ENCODE data around the gene TEX47.

Gene TEX47

DNA sequence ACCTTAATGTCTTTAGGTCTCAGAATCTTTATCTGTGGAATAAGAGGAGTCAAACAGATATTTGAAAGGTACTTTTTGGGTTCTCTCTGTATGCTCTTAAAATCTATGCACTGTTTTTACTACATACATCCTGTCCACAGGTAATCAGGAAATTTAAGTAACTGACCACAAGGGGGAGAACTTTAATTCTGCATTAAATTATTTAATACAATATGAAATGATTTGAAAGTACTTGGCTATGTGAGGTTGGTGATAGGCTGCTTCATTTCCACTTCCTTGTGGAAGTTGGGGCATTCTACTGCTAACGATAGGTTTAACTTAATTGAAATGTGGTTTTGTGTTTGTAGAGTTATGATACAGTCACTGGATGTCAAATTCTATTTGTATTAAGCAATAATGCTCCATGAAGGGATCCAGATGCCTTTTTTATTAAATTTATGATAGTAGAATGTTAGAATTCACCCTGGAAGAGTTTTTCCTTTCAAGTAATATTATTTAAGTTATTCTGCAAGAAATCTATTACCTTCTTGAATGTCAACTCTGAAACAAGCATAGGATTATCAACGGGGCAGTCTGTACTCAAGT is 6.0 kb downstream of the TEX47 start:
- DNase-seq (ENCODE audit: low read depth): peak; percentile 27
- no peak overlapping the region for H3K4me3 ChIP-seq (ENCODE audit: low read depth, low read length)
- no peak for TF ChIP-seq MAX (IDR thresholded peaks at IDR 0.05; ENCODE audit: low read depth, low read length)
- TF ChIP-seq, protein P1, sequence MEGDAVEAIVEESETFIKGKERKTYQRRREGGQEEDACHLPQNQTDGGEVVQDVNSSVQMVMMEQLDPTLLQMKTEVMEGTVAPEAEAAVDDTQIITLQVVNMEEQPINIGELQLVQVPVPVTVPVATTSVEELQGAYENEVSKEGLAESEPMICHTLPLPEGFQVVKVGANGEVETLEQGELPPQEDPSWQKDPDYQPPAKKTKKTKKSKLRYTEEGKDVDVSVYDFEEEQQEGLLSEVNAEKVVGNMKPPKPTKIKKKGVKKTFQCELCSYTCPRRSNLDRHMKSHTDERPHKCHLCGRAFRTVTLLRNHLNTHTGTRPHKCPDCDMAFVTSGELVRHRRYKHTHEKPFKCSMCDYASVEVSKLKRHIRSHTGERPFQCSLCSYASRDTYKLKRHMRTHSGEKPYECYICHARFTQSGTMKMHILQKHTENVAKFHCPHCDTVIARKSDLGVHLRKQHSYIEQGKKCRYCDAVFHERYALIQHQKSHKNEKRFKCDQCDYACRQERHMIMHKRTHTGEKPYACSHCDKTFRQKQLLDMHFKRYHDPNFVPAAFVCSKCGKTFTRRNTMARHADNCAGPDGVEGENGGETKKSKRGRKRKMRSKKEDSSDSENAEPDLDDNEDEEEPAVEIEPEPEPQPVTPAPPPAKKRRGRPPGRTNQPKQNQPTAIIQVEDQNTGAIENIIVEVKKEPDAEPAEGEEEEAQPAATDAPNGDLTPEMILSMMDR (IDR thresholded peaks at IDR 0.05; ENCODE audit: low read depth, low read length): peak; percentile 26

GRCh38 chr7:88787777-88788176 is 7.8 kb downstream of the TEX47 start:
- no peak for TF ChIP-seq POLR2A (IDR thresholded peaks at IDR 0.05; ENCODE audit: extremely low read depth, insufficient read length)
- TF ChIP-seq, protein P1 (IDR thresholded peaks at IDR 0.05; ENCODE audit: low read depth, low read length): no peak
- TF ChIP-seq MAX (IDR thresholded peaks at IDR 0.05; ENCODE audit: low read depth, low read length): no peak
- TF ChIP-seq MYC (IDR thresholded peaks at IDR 0.05; ENCODE audit: low read depth, low read length): no peak
- no peak for DNase-seq (ENCODE audit: low read depth)
- H3K4me3 ChIP-seq (ENCODE audit: low read depth, low read length): no peak overlapping the region

DNA sequence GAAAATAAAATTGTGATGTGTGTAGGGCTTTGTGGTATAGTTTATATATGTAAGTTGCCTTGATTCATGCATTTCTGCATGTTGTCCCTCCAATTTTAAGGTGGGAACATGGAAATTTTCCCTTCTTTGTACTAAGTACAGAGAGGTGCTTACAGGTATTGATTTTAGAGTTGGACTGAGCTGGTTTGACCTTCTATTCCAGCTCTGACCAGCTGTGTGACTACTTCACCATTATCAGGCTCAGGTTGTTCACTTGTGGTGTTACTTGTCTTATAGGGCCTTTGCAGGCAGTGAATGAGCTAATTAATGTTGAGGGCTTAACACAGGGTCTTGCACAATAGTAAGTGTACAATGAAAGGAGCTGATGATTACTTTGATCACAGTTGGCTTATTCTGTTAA is 19.7 kb downstream of the TEX47 start:
- TF ChIP-seq POLR2A (IDR thresholded peaks at IDR 0.05; ENCODE audit: extremely low read depth, insufficient read length) (no peak), MAX (IDR thresholded peaks at IDR 0.05; ENCODE audit: low read depth, low read length) (no peak), MYC (IDR thresholded peaks at IDR 0.05; ENCODE audit: low read depth, low read length) (no peak)
- TF ChIP-seq, protein P1 (IDR thresholded peaks at IDR 0.05; ENCODE audit: low read depth, low read length): no peak
- DNase-seq (ENCODE audit: low read depth): no peak
- no peak overlapping the region for H3K4me3 ChIP-seq (ENCODE audit: low read depth, low read length)

GRCh38 chr7:88772776-88773175 is 22.8 kb downstream of the TEX47 start:
- no peak for DNase-seq (ENCODE audit: low read depth)
- TF ChIP-seq MYC (IDR thresholded peaks at IDR 0.05; ENCODE audit: low read depth, low read length): no peak
- H3K4me3 ChIP-seq (ENCODE audit: low read depth, low read length): no peak overlapping the region

DNA sequence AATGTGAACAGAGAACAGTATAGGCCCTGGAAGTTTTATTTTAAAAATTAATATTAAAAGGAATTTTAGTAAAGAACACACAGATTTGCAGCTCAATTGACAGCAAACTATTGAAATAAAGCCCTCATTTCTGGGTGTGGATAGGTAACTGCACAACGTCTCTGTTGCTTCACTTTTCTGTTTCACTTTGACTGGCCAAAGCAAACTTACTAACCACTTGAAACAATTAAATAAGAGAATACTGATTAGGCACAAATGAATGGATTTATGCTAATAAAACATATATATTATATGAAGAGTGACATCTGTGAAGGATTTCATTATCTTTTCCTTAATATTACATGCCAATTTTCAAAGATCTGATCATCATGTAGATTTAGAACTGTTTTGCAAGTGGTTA is 24.1 kb downstream of the TEX47 start:
- no peak for TF ChIP-seq MAX (IDR thresholded peaks at IDR 0.05; ENCODE audit: low read depth, low read length)
- TF ChIP-seq MYC (IDR thresholded peaks at IDR 0.05; ENCODE audit: low read depth, low read length): no peak
- TF ChIP-seq POLR2A (IDR thresholded peaks at IDR 0.05; ENCODE audit: extremely low read depth, insufficient read length): no peak
- TF ChIP-seq, protein P1 (IDR thresholded peaks at IDR 0.05; ENCODE audit: low read depth, low read length): no peak
- H3K4me3 ChIP-seq (ENCODE audit: low read depth, low read length): no peak overlapping the region
- DNase-seq (ENCODE audit: low read depth): no peak

GRCh38 chr7:88761779-88762178 is 33.8 kb downstream of the TEX47 start:
- TF ChIP-seq MAX (IDR thresholded peaks at IDR 0.05; ENCODE audit: low read depth, low read length) (no peak), POLR2A (IDR thresholded peaks at IDR 0.05; ENCODE audit: extremely low read depth, insufficient read length) (no peak), MYC (IDR thresholded peaks at IDR 0.05; ENCODE audit: low read depth, low read length) (no peak)
- TF ChIP-seq, protein P1 (IDR thresholded peaks at IDR 0.05; ENCODE audit: low read depth, low read length): no peak
- no peak overlapping the region for H3K4me3 ChIP-seq (ENCODE audit: low read depth, low read length)
- no peak for DNase-seq (ENCODE audit: low read depth)

Measured in NB4 (cell line).